ENCODE results near the gene NTM.

Gene NTM

DNA sequence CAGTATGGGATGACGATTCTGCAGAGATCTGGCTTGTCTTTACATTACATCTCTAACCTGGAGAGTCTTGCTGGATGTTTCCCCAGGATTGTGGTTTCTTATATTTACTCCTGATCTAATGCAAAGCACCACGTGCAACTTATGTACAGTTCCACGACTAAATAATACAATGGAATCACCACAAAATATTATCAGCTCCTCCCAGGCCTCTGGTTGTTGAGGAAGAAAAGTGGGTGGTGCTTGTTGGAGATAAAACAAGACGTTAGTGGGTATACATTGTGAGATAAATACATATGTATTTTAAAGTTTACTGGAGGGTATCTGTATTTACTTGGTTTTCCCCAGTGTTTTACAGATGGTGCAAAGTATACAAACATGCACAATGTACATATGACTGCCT is 569.7 kb downstream of the NTM start:
- no peak for DNase-seq

DNA sequence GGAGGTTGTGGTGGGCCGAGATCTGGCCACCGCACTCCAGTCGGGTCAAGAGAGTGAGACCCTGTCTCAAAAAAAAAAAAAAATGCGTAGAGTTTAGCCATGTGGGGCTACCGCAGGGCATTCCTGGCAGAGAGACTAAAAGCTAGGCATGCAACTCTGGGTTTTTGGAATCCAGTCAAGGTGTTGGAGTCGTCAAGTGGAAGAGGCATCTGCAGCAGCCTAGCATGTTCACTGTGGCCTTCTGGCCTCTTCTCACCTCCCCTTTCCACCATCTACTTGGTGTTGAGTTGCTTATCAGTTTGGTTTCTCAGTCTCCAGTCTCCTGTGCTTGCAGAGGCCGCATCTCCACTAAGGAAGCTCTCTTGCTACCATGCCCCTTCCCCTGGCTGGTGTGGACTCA is 572.5 kb downstream of the NTM start:
- no peak for DNase-seq

- peak; percentile 91 for DNase-seq
Measured at GRCh38 chr11:131943295-131943694, 572.9 kb downstream of the NTM start.

DNA sequence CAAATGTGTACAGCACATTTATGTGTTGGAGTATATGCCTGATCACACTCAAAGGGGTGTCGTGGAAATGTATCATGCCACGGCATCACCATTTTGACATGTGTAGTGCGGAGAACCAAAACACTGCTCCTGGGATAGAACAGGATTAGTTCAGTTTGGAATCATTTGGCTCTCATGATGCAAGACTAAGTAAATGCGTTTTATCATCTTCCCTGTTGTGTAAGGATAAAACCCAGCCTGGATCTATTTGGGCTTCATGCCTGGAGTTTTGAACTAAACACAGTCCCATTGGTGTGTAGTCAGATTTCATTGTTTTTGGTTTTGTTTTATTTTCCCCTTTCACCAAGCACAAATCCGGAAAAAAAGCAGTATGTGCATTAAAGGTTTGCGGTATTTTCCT is 574.3 kb downstream of the NTM start:
- DNase-seq: no peak

DNA sequence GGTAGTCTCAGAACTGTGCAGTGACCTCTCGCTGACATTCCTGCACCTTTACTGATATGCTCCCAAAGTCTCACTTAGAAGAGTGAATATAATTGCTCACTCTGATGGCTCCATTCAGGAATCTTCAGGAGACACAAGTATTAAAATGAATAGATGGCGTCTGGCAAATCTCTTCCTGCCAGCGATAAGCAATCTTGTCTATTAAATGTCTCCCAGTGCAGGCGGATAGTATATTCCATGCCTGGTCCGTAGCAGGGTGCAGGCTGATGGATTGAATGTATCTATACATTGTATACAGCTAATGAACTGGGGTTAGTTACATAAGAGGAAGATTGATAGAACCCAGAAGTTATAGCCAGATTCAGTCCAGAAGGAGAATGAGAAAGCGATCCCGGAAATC is 575.3 kb downstream of the NTM start:
- DNase-seq: no peak

DNA sequence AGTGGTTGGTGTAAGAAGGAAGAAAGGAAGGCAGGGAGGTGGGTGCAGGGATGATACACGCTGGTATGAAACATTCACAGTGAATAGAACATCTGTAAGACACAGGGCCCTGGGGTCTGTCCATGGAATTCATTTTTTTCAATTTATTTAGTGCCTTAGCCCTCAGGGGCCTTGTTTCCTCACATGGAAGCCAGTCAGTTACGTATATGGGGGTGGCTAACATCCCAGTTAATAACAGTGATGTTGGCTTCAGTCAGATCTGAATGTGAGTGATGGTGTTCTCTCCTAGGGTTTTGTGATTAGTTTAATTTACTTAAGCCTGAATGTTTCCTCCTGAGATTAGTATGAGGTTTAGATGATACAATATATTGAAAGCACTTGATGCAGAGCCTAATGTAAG is 577.1 kb downstream of the NTM start:
- DNase-seq: no peak

GRCh38 chr11:131951121-131951520 is 580.7 kb downstream of the NTM start:
- no peak for DNase-seq

DNA sequence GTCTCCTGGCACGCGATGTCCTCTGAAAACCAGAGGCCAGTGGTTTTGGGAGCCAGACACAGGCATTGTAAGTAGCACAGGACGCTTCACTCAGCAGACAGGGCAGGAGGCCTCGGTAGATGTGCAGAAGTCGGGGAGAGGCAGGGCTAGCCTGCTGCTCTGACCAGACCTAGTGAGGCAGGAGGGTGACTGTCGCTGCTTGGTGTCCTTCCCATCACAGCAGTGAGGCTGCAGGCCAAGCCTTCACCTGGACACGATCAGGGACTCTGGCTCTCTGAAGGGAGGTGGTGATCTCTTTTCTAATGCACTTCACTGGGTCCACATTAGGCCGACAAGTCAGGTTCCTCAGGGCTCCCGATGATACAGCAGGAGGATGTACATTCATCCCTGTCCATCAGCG is 583.7 kb downstream of the NTM start:
- DNase-seq: no peak

DNA sequence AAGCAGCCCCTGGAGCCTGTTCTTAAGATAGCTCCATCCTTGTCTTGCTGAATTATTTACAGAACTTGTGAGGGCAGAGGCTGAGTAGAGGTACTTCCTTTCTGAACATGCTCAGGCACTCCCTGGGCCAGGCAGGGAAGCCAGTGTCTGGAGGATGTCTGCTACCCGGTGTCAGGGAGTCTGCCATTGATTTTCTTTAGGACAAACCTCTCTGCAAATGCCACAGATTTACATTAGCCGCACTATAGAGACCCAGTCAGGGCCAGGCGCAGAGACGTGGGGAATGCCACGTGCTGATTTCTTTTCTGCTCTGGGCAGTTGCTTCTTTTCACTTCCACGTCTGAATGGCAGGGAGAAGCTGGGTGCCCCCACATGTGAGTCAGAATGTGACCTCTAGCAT is 585.5 kb downstream of the NTM start:
- no peak for DNase-seq

- no peak for DNase-seq
Measured at GRCh38 chr11:131957201-131957600, 586.8 kb downstream of the NTM start.

DNA sequence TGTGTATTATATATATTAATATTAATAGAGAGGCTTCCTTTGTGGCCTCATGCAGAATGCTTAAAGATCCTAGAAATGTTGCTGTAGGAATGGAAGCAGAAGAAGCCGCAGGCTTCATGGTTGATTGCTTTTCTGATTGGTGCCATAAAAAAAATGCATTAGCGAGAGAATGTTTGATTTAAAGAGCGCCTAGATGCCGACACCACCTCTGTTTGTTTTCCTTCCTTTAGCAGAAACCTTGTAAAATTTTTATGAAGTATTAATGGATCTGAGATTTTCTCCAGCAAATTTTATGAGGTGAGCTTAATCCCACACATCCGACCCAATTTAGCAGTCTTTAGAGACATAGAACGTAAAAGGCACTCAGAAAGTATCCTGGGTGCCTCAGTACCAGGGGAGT is 587.5 kb downstream of the NTM start:
- DNase-seq: peak; percentile 55

- no peak for DNase-seq
Measured at GRCh38 chr11:131962818-131963217, 592.4 kb downstream of the NTM start.

- peak; percentile 98 for DNase-seq
Measured at GRCh38 chr11:131964698-131965483, 594.5 kb downstream of the NTM start.

DNA sequence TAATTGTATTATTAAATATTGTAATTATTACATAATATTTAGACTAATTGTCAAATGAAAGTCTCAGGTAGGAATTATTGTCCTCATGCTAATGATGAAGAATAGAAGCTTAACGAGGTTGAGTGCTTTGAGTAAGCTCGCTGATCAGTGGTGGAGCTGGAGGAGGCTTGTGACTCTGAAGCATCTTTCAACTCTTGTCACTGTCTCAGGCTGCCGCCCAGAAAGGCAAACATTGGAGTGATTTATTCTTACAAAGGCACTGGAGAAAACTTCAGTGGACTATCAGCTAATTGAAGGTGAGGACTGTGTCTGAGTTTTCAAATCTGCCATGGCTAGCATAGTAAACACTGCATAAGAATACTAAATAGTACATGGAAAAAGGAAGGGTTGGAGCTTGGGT is 595.1 kb downstream of the NTM start:
- no peak for DNase-seq

DNA sequence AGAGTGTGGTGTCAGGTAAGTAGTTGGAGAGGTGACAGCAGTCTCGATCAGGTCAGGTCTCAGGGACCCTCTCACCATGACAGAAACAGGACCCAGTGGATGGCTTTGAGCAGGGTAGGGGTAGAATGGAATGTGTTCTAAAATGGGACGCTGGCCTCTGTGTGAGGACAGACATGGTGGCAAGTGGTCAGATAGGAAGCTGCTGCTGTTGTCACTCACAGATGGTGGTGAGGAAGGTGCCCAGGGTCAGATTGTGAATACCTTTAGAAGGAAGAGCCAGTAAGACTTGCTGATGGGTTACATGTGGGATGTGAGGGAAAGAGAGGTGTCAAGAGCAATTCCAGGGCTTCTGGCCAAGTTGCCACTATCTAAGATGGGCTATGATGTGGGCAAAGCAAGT is 596.3 kb downstream of the NTM start:
- DNase-seq: no peak

DNA sequence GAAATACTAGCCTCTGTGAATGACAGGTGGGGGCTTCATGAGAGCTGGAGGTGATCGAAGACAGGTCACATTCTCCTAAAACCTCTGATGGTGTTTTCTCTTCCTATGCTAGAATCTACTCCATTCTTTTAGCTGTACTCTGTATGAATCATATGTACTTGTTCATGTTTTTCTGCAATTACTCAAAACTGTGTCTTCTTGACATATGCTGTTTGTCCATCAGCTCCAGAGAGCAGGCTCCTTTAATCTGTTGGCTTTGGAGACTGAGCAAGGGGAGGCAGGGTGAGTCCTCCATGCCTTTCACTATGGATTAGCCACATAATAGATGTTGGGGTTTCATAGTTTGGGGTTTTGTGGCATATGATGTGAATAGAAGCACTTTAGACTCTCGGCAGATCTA is 598.8 kb downstream of the NTM start:
- DNase-seq: no peak

DNA sequence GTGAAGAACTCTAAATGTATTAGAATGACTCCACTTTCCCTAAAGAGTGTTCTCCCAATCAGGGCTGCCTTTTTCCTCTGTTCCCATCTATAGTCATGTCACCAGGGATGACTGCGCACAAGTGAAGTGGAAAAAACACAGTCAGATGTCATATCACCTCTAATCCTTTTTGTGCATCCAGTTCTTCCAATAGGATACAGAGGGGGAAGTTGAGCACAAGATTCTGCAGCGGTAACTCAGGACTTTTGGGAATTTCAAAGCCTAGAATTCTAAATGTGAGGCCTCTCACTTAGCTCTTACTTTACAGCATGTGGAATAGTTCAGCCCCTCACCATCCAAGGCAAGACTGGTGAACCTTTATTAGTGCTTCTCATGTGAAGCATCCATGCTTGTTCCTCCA is 602.6 kb downstream of the NTM start:
- DNase-seq: no peak

GRCh38 chr11:131975619-131976018 is 605.2 kb downstream of the NTM start:
- peak; percentile 44 for DNase-seq

DNA sequence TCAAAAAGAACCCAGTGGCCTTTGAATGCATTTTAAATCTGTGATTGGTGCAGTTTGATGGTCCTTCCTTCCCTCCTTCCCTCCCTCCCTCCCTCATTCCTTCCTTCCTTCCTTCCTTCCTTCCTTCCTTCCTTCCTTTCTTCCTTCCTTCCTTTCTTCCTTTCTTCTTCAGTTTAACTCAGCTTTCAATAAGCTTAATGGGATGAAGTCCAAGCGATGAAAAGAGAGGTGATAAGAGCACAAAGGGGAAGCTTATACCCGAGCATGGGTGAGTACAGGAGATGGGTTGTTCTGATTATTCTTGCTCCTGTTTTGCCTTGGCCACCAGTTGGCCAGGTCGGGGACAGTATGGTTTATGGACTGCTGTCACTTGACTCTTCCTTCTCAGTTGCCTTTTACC is 605.6 kb downstream of the NTM start:
- no peak for DNase-seq

GRCh38 chr11:131977231-131977630 is 606.8 kb downstream of the NTM start:
- no peak for DNase-seq

- DNase-seq: no peak
Measured at GRCh38 chr11:131977854-131978253, 607.4 kb downstream of the NTM start.

GRCh38 chr11:131978351-131978750 is 607.9 kb downstream of the NTM start:
- no peak for DNase-seq

- no peak for DNase-seq
Measured at GRCh38 chr11:131979364-131979763, 608.9 kb downstream of the NTM start.

DNA sequence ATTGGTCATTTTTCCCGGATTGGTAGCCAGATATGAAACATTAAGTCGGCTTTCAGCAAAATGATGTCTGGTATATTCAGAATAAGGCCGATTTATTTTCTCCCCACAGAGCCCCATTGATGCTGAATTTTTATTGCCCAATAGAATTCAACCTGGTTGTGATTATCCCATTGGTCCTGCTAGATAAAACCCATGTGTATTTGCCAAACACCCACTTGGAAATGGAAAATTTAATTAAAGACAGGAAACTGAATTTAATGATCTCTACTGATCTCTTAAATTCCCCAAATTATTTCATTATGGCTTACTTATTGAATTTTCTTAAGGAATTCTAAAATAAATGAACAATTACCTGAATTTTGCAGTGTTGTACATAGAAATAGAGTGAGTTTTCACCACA is 609.8 kb downstream of the NTM start:
- DNase-seq: no peak

GRCh38 chr11:131980888-131981668 is 610.7 kb downstream of the NTM start:
- DNase-seq: no peak

Measured in NCI-H510A treated with DMSO at 0.1 percent for 48 hours (cell line).